Hepatocyte (in vitro differentiated cells): ENCODE data around the gene HCK. TPM values are rescaled to one million over a fixed set of nuclear protein-coding genes. Genes with fewer than 3 reads are reported as not detected.

ENCODE experiments used
- DNase-seq: peaks from one replicate; pipeline ENCODE4 v3.0.0-alpha.2; 2016; ENCODE audit warnings: low spot score
- H2AFZ ChIP-seq: fragments of 200-600 bp; sonication (generic); 2 replicates; pipeline ENCODE4 v1.6.0; 2016; ENCODE audit warnings: antibody characterized with exemption, mild to moderate bottlenecking
- H3K27ac ChIP-seq: fragments of 200-600 bp; sonication (generic); 2 replicates; pipeline ENCODE4 v1.5.1; 2016; ENCODE audit warnings: mild to moderate bottlenecking
- H3K27me3 ChIP-seq: fragments of 200-600 bp; sonication (generic); 2 replicates; pipeline ENCODE4 v1.6.1; 2016
- H3K36me3 ChIP-seq: fragments of 200-600 bp; sonication (generic); replicated peaks from 2 replicates; pipeline ENCODE4 v1.5.1; 2016; ENCODE audit warnings: low read depth; ENCODE audit not compliant: insufficient read depth
- H3K4me1 ChIP-seq: fragments of 200-600 bp; sonication (generic); 2 replicates; pipeline ENCODE4 v1.5.1; 2016; ENCODE audit warnings: mild to moderate bottlenecking, moderate library complexity; ENCODE audit not compliant: insufficient read depth
- H3K4me2 ChIP-seq: fragments of 200-600 bp; sonication (generic); 2 replicates; pipeline ENCODE4 v1.6.0; 2016
- H3K4me3 ChIP-seq: fragments of 200-600 bp; sonication (generic); 2 replicates; pipeline ENCODE4 v1.5.1; 2016; ENCODE audit warnings: mild to moderate bottlenecking
- H3K79me2 ChIP-seq: fragments of 200-600 bp; sonication (generic); 2 replicates; pipeline ENCODE4 v1.6.0; 2017; ENCODE audit warnings: mild to moderate bottlenecking
- H3K9me2 ChIP-seq: fragments of 200-600 bp; sonication (generic); replicated peaks from 2 replicates; pipeline ENCODE4 v1.6.0; 2017; ENCODE audit warnings: mild to moderate bottlenecking; ENCODE audit not compliant: insufficient read depth
- H3K9me3 ChIP-seq: fragments of 200-600 bp; sonication (generic); 2 replicates; pipeline ENCODE4 v1.5.1; 2016; ENCODE audit warnings: low read depth, mild to moderate bottlenecking
- H4K20me1 ChIP-seq: fragments of 200-600 bp; sonication (generic); 2 replicates; pipeline ENCODE4 v1.6.0; 2016; ENCODE audit warnings: mild to moderate bottlenecking; ENCODE audit not compliant: insufficient read depth, poor library complexity, severe bottlenecking
- CTCF ChIP-seq: fragments of 200-600 bp; sonication (generic); IDR thresholded peaks from 2 replicates; pipeline ENCODE4 v1.5.1; 2016; ENCODE audit warnings: antibody characterized with exemption, mild to moderate bottlenecking; ENCODE audit not compliant: poor library complexity
- EZH2 ChIP-seq: fragments of 200-600 bp; sonication (generic); IDR thresholded peaks from 2 replicates; pipeline ENCODE4 v1.6.1; 2016; ENCODE audit warnings: antibody characterized with exemption, mild to moderate bottlenecking, borderline replicate concordance
- EZH2phosphoT487 ChIP-seq: fragments of 200-600 bp; sonication (generic); IDR thresholded peaks from one replicate; pipeline ENCODE4 v1.6.1; 2018; ENCODE audit warnings: antibody characterized with exemption, mild to moderate bottlenecking, low read depth, moderate library complexity; ENCODE audit not compliant: unreplicated experiment, severe bottlenecking
- WGBS: methylation state at CpG from one replicate; pipeline ENCODE4 v1.1.6; 2016; ENCODE audit warnings: low lambda C conversion rate; ENCODE audit errors: missing lambda C conversion rate; 5-methylcytosine and 5-hydroxymethylcytosine counted together
- polyA plus RNA-seq: library from polyadenylated mRNA; unstranded; fragments of >200 nt; fragmentation: Nextera tagmentation; extraction: Ambion mirVana; gene quantifications from 2 replicates; pipeline ENCODE4 v1.2.1, GENCODE V29; 2016
- total RNA-seq: library from RNA; depleted of rRNA; stranded (reverse); fragments of >200 nt; gene quantifications from 2 replicates; pipeline ENCODE4 v1.2.3, GENCODE V29; 2014

HCK gene
- total and polyA plus RNA-seq, 2 experiments from 2014 or later: 0.54 to 2.2 TPM

GRCh38 chr20:32034581-32035425 is 17.2 kb upstream of the HCK start:
- WGBS: 71% methylated on average over 9 of the region's 9 CpGs
- no peak overlapping the region for H2AFZ ChIP-seq
- no peak overlapping the region for H3K27ac ChIP-seq
- no peak overlapping the region for H3K4me3 ChIP-seq
- H3K9me2 ChIP-seq: no peaks in the 10 kb centered on the region
- no peaks in the 10 kb centered on the region for H3K79me2 ChIP-seq
- DNase-seq: no peak
- no peaks in the 10 kb centered on the region for H3K9me3 ChIP-seq
- H3K27me3 ChIP-seq: peaks cover 61% of the 10 kb centered on the region
- H4K20me1 ChIP-seq: no peaks in the 10 kb centered on the region
- no peaks in the 10 kb centered on the region for H3K36me3 ChIP-seq
- peak; percentile 27 for TF ChIP-seq CTCF
- TF ChIP-seq EZH2phosphoT487: no peak
- no peaks in the 10 kb centered on the region for H3K4me1 ChIP-seq
- no peak overlapping the region for H3K4me2 ChIP-seq

GRCh38 chr20:32035426-32035779 is 16.6 kb upstream of the HCK start:
- H3K4me2 ChIP-seq: no peak overlapping the region
- no peaks in the 10 kb centered on the region for H3K79me2 ChIP-seq
- DNase-seq: no peak
- H3K36me3 ChIP-seq: no peaks in the 10 kb centered on the region
- H3K4me3 ChIP-seq: no peak overlapping the region
- H3K9me2 ChIP-seq: no peaks in the 10 kb centered on the region
- no peak for TF ChIP-seq EZH2
- TF ChIP-seq EZH2phosphoT487: no peak
- no peak for TF ChIP-seq CTCF
- H3K27ac ChIP-seq: no peak overlapping the region
- no peaks in the 10 kb centered on the region for H4K20me1 ChIP-seq
- H2AFZ ChIP-seq: no peak overlapping the region
- H3K27me3 ChIP-seq: peaks cover 61% of the 10 kb centered on the region
- 87% methylated on average over 8 of the region's 8 CpGs for WGBS
- no peaks in the 10 kb centered on the region for H3K9me3 ChIP-seq
- H3K4me1 ChIP-seq: no peaks in the 10 kb centered on the region

GRCh38 chr20:32036252-32036651 is 15.8 kb upstream of the HCK start:
- no peaks in the 10 kb centered on the region for H4K20me1 ChIP-seq
- no peak overlapping the region for H2AFZ ChIP-seq
- no peak overlapping the region for H3K4me2 ChIP-seq
- peaks cover 61% of the 10 kb centered on the region for H3K27me3 ChIP-seq
- DNase-seq: no peak
- H3K4me3 ChIP-seq: no peak overlapping the region
- H3K79me2 ChIP-seq: no peaks in the 10 kb centered on the region
- no peak overlapping the region for H3K27ac ChIP-seq
- TF ChIP-seq CTCF (no peak), EZH2phosphoT487 (no peak), EZH2 (no peak)
- 71% methylated on average over 4 of the region's 4 CpGs for WGBS
- no peaks in the 10 kb centered on the region for H3K4me1 ChIP-seq
- no peaks in the 10 kb centered on the region for H3K9me2 ChIP-seq
- H3K9me3 ChIP-seq: no peaks in the 10 kb centered on the region
- H3K36me3 ChIP-seq: no peaks in the 10 kb centered on the region
